ENCODE data around the gene RHEX. TPM values are rescaled to one million over a fixed set of nuclear protein-coding genes. Genes with fewer than 3 reads are reported as not detected.
A peak's percentile ranks its signal among the peaks of the same experiment; 100 is the strongest.

Gene RHEX
- total RNA-seq, 1 donor from 2014 or later: not detected

- H3K36me3 ChIP-seq: no peaks in the 10 kb centered on the region
- H4K20me1 ChIP-seq (ENCODE audit: low read depth): no peaks in the 10 kb centered on the region
- no peaks in the 10 kb centered on the region for H3F3A ChIP-seq (ENCODE audit: low read depth)
- Mint-ChIP-seq H3K4me1 (peaks cover 17% of the 10 kb centered on the region), H3K27me3 (ENCODE audit: insufficient read depth, low read depth) (peaks cover 9% of the 10 kb centered on the region), H3K9me3 (no peaks in the 10 kb centered on the region), H3K27ac (no peak overlapping the region), H3K4me3 (no peak overlapping the region), H3K36me3 (no peaks in the 10 kb centered on the region)
- H3K9me3 ChIP-seq (ENCODE audit: low read depth): no peaks in the 10 kb centered on the region
- no peaks in the 10 kb centered on the region for H3K27me3 ChIP-seq
- no peak overlapping the region for H2AFZ ChIP-seq (replicated peaks)
- no peaks in the 10 kb centered on the region for H3K4me1 ChIP-seq
- no peak overlapping the region for H3K9ac ChIP-seq
- H3K27ac ChIP-seq: no peak overlapping the region
- DNase-seq (ENCODE audit: low spot score): no peak
- no peak overlapping the region for H3K4me2 ChIP-seq
- H3K4me3 ChIP-seq: no peak overlapping the region
- no peaks in the 10 kb centered on the region for H3K79me2 ChIP-seq (ENCODE audit: low read depth)
- TF ChIP-seq EZH2 (IDR thresholded peaks at IDR 0.05): no peak
Measured at GRCh38 chr1:206103979-206104378, 51.0 kb downstream of the RHEX start.

DNA sequence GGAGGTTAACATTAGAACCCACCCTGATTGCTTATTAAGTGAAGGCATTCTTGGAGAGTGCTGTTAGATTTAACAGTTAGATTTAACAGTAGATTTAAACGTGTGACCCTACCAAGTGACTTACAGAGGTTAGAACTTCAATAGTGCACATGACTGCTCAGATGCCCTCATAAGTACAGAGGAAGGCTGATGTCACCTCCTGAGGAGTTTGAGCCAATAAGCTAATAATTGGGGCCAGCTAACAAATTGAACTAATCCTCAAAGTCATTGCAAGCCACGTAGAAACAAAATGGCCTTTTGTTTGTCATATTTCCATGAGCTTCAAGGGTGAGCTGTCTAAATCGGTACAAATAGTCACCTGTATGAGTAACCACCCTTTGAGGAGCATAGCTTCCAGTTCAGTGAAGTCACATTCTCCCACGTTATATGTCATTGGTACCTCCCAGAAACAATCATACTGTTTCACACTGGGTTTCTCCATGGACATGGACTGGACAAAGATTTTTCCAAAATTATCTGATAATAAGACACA is 52.6 kb downstream of the RHEX start:
- Histone ChIP-seq H3K27ac (no peak overlapping the region), H4K20me1 (ENCODE audit: low read depth) (no peaks in the 10 kb centered on the region), H3K9me3 (ENCODE audit: low read depth) (no peaks in the 10 kb centered on the region), H3K79me2 (ENCODE audit: low read depth) (no peaks in the 10 kb centered on the region), H2AFZ (replicated peaks) (no peak overlapping the region), H3K4me1 (no peaks in the 10 kb centered on the region), H3F3A (ENCODE audit: low read depth) (no peaks in the 10 kb centered on the region), H3K27me3 (no peaks in the 10 kb centered on the region), H3K9ac (no peak overlapping the region), H3K36me3 (no peaks in the 10 kb centered on the region), H3K4me2 (no peak overlapping the region), H3K4me3 (no peak overlapping the region)
- TF ChIP-seq EZH2 (IDR thresholded peaks at IDR 0.05) (no peak), CTCF (IDR thresholded peaks at IDR 0.05) (no peak), EZH2phosphoT487 (IDR thresholded peaks at IDR 0.05) (no peak)
- DNase-seq (ENCODE audit: low spot score): no peak
- no peak overlapping the region for H3K4me3 Mint-ChIP-seq
- no peaks in the 10 kb centered on the region for H3K9me3 Mint-ChIP-seq
- no peaks in the 10 kb centered on the region for H3K36me3 Mint-ChIP-seq
- H3K27ac Mint-ChIP-seq: no peak overlapping the region
- H3K27me3 Mint-ChIP-seq (ENCODE audit: insufficient read depth, low read depth): peaks cover 13% of the 10 kb centered on the region
- H3K4me1 Mint-ChIP-seq: peaks cover 17% of the 10 kb centered on the region

- H4K20me1 ChIP-seq (ENCODE audit: low read depth): no peaks in the 10 kb centered on the region
- no peaks in the 10 kb centered on the region for H3K79me2 ChIP-seq (ENCODE audit: low read depth)
- Mint-ChIP-seq H3K36me3 (no peaks in the 10 kb centered on the region), H3K4me1 (peaks cover 17% of the 10 kb centered on the region), H3K9me3 (no peaks in the 10 kb centered on the region), H3K4me3 (no peak overlapping the region), H3K27ac (no peak overlapping the region), H3K27me3 (ENCODE audit: insufficient read depth, low read depth) (peaks cover 18% of the 10 kb centered on the region)
- no peaks in the 10 kb centered on the region for H3K27me3 ChIP-seq
- H3K36me3 ChIP-seq: no peaks in the 10 kb centered on the region
- H2AFZ ChIP-seq (replicated peaks): peak overlapping the region; percentile 62
- H3K9me3 ChIP-seq (ENCODE audit: low read depth): no peaks in the 10 kb centered on the region
- H3K4me2 ChIP-seq: no peak overlapping the region
- no peaks in the 10 kb centered on the region for H3F3A ChIP-seq (ENCODE audit: low read depth)
- no peak overlapping the region for H3K9ac ChIP-seq
- peak; percentile 84 for DNase-seq (ENCODE audit: low spot score)
- TF ChIP-seq EZH2 (IDR thresholded peaks at IDR 0.05) (no peak), CTCF (IDR thresholded peaks at IDR 0.05) (peak; percentile 94)
- H3K4me1 ChIP-seq: no peaks in the 10 kb centered on the region
- H3K4me3 ChIP-seq: no peak overlapping the region
- no peak overlapping the region for H3K27ac ChIP-seq
Measured at GRCh38 chr1:206106328-206107167, 53.6 kb downstream of the RHEX start.

DNA sequence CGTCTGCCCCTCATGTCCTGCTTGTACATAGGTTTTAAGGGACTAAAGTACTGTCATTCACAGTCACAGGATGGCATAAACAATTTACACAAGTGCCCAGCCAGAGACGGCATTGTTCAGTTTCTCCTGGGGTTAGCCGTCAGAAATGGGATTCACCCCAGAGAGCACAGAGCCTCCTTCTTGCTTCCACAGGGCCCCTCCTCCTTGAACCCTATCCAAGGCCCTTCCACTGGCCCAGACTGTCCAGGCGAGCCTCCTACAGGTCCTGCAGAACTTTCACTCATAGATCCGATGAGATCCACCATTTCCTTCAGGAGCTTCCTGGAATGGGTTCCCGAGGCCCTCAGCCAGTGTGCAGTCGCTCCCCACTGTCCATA is 54.2 kb downstream of the RHEX start:
- Mint-ChIP-seq H3K36me3 (no peaks in the 10 kb centered on the region), H3K27ac (no peak overlapping the region), H3K27me3 (ENCODE audit: insufficient read depth, low read depth) (peaks cover 18% of the 10 kb centered on the region), H3K9me3 (no peaks in the 10 kb centered on the region), H3K4me1 (peaks cover 17% of the 10 kb centered on the region), H3K4me3 (no peak overlapping the region)
- H2AFZ ChIP-seq (replicated peaks): no peak overlapping the region
- no peaks in the 10 kb centered on the region for H3K27me3 ChIP-seq
- no peaks in the 10 kb centered on the region for H3K79me2 ChIP-seq (ENCODE audit: low read depth)
- H3K4me3 ChIP-seq: no peak overlapping the region
- H4K20me1 ChIP-seq (ENCODE audit: low read depth): no peaks in the 10 kb centered on the region
- no peaks in the 10 kb centered on the region for H3K4me1 ChIP-seq
- no peak for DNase-seq (ENCODE audit: low spot score)
- H3K36me3 ChIP-seq: no peaks in the 10 kb centered on the region
- H3K9ac ChIP-seq: no peak overlapping the region
- no peaks in the 10 kb centered on the region for H3F3A ChIP-seq (ENCODE audit: low read depth)
- no peak overlapping the region for H3K27ac ChIP-seq
- TF ChIP-seq CTCF (IDR thresholded peaks at IDR 0.05): no peak
- no peak for TF ChIP-seq EZH2phosphoT487 (IDR thresholded peaks at IDR 0.05)
- no peak for TF ChIP-seq EZH2 (IDR thresholded peaks at IDR 0.05)
- no peak overlapping the region for H3K4me2 ChIP-seq
- no peaks in the 10 kb centered on the region for H3K9me3 ChIP-seq (ENCODE audit: low read depth)

Measured in neural progenitor cell (in vitro differentiated cells).